Ascending aorta (tissue), 2 donors: ENCODE measurements around the gene SARM1. TPM values are rescaled to one million over a fixed set of nuclear protein-coding genes. Genes with fewer than 3 reads are reported as not detected.

Experiments
- DNase-seq, 2 donors: peaks; one replicate each; pipeline ENCODE4 v3.0.0-alpha.2; 2019; ENCODE audit warnings: low spot score in 2 of 2
- H3K27ac ChIP-seq, 2 donors: fragments of 200-600 bp; sonication (generic); one replicate each; pipeline ENCODE4 v1.5.1; 2016 to 2017; ENCODE audit warnings: mild to moderate bottlenecking in 1 of 2
- H3K27me3 ChIP-seq: fragments of 200-600 bp; sonication (generic); one replicate; pipeline ENCODE4 v1.5.1; 2017
- H3K36me3 ChIP-seq, 2 donors: fragments of 200-600 bp; sonication (generic); one replicate each; pipeline ENCODE4 v1.5.1; 2016
- H3K4me1 ChIP-seq, 2 donors: fragments of 200-600 bp; sonication (generic); one replicate each; pipeline ENCODE4 v1.5.1; 2016 to 2017; ENCODE audit warnings: mild to moderate bottlenecking in 1 of 2
- H3K4me3 ChIP-seq, 2 donors: fragments of 200-600 bp; sonication (generic); one replicate each; pipeline ENCODE4 v1.5.1; 2016 to 2017; ENCODE audit warnings: mild to moderate bottlenecking in 1 of 2
- H3K9me3 ChIP-seq, 2 donors: fragments of 200-600 bp; sonication (generic); one replicate each; pipeline ENCODE4 v1.5.1; 2016
- CTCF ChIP-seq, 3 experiments: fragments of 200-600 bp in 2 of 3; fragments of 450-650 bp in 1 of 3; sonication (generic) in 2 of 3; IDR thresholded peaks; one replicate each; pipeline ENCODE4 v1.5.1; 2016 to 2019; ENCODE audit warnings: antibody characterized with exemption in 3 of 3, mild to moderate bottlenecking in 1 of 3, moderate library complexity in 1 of 3
- intact Hi-C: fragments of 100-400 bp; cut with DNase I; formaldehyde crosslinking; loops from one replicate; pipeline ENCODE4 v1.15.1; 2023
- total RNA-seq: library from RNA; depleted of rRNA; stranded (reverse); fragments of >200 nt; gene quantifications from one replicate; pipeline ENCODE4 v1.1.0, GENCODE V29; 2016

Gene SARM1
- total RNA-seq, 1 donor from 2014 or later, result 121 TPM

DNA sequence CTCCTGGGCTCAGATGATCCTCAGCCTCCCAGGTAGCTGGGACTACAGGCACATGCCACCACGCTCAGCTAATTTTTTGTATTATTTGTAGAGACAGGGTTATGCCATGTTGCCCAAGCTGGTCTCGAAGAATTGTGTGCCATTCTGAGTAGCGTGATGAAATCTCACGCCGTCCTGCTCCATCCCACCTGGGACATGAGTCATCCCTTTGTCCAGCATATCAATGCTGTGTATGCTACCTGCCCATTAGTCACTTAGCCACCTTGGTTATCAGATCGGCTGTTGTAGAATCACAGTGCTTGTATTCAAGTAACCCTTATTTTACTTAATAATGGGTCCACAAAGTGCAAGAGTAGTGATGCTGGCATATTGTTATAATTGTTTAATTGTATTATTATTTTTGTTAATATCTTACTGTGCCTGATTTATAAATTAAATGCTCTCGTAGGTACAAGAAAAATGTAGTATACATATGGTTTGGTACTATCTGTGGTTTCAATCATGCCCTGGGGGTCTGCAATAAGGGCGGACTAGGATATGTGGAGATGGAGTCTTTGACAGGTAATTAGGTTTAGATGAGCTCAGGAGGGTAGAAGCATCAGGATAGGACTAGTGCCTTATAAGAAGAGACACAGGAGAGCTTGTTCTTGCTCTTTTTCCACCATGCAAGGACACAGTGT, 75.4 kb downstream of the SARM1 start:
- H3K27ac ChIP-seq, result no peak overlapping the region
- intact Hi-C loops, result no loop called here
- no peak for DNase-seq
- H3K4me1 ChIP-seq, result no peaks in the 10 kb centered on the region
- H3K4me3 ChIP-seq, result no peak overlapping the region
- no peaks in the 10 kb centered on the region for H3K36me3 ChIP-seq
- no peaks in the 10 kb centered on the region for H3K27me3 ChIP-seq
- TF ChIP-seq CTCF (IDR thresholded peaks at IDR 0.05), result no peak
- H3K9me3 ChIP-seq, result no peaks in the 10 kb centered on the region

DNA sequence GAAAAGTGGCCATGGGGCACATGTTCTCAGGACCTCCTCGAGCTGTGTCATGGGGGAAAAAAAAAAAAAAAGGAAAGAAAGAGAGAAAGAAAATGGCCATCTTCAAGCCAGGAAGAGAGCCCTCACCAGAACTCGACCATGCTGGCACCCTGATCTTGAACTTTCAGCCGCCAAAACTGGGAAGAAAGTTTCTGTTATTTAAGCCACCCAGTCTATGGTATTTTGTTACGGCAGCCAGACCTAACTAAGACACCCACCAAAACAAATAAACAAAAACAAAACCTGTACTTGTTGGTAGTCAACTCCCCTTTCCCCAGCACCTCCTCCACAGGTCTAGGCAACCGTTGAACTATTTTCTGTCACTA, 75.9 kb downstream of the SARM1 start:
- Histone ChIP-seq H3K27me3 (no peaks in the 10 kb centered on the region), H3K4me1 (no peaks in the 10 kb centered on the region), H3K36me3 (no peaks in the 10 kb centered on the region), H3K4me3 (no peak overlapping the region), H3K27ac (no peak overlapping the region), H3K9me3 (no peaks in the 10 kb centered on the region)
- TF ChIP-seq CTCF (IDR thresholded peaks at IDR 0.05), result no peak
- intact Hi-C loops, result no loop called here
- no peak for DNase-seq

DNA sequence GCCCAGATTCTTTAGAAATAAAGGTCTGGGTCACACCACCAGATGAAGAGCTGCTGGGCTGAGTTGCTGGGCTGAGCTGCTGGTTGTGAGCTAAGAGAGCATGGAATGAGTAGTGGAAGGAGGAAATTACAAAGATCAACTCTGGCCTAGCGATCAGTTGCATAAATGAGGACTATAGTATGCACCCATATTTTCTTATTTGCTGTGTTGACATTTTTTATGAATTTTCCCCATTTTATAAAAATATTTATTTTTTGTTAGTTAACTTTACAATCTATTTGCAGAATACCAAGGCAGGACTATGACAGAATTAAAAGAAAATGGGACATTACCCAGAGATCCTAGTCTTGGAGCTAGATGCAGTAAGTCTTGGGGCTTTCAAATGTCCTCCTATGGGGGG, 78.4 kb downstream of the SARM1 start:
- intact Hi-C loops, result no loop called here
- TF ChIP-seq CTCF (IDR thresholded peaks at IDR 0.05), result no peak
- no peaks in the 10 kb centered on the region for H3K27me3 ChIP-seq
- DNase-seq, result no peak
- no peak overlapping the region for H3K27ac ChIP-seq
- H3K4me3 ChIP-seq, result no peak overlapping the region
- H3K36me3 ChIP-seq, result no peaks in the 10 kb centered on the region
- no peaks in the 10 kb centered on the region for H3K4me1 ChIP-seq
- no peaks in the 10 kb centered on the region for H3K9me3 ChIP-seq

Other genes with a start within 250 kb of the SARM1 start
- gene TMEM97, start 52.5 kb upstream of the SARM1 start, total RNA-seq, result not detected
- 13.6 TPM for gene IFT20, start 36.2 kb upstream of the SARM1 start, total RNA-seq
- 66.4 TPM for gene TNFAIP1, start 35.9 kb upstream of the SARM1 start, total RNA-seq
- gene POLDIP2, start 14.2 kb upstream of the SARM1 start, total RNA-seq, result 82.2 TPM
- not detected for gene SEBOX, start 6.5 kb upstream of the SARM1 start, total RNA-seq
- gene VTN, start 1.4 kb upstream of the SARM1 start, total RNA-seq, result 7.5 TPM
- 9.7 TPM for gene SLC46A1, start 34.5 kb downstream of the SARM1 start, total RNA-seq
- not detected for gene SLC13A2, start 102.0 kb downstream of the SARM1 start, total RNA-seq
- gene FOXN1, start 134.7 kb downstream of the SARM1 start, total RNA-seq, result not detected
- 33.8 TPM for gene UNC119, start 180.9 kb downstream of the SARM1 start, total RNA-seq
- 44.6 TPM for gene PIGS, start 199.8 kb downstream of the SARM1 start, total RNA-seq
- gene ALDOC, start 205.2 kb downstream of the SARM1 start, total RNA-seq, result 24.8 TPM
- 1.6 TPM for gene SPAG5, start 227.3 kb downstream of the SARM1 start, total RNA-seq
- gene RSKR, start 242.5 kb downstream of the SARM1 start, total RNA-seq, result 0.32 TPM